ENCODE data around the gene HSDL2. TPM values are rescaled to one million over a fixed set of nuclear protein-coding genes. Genes with fewer than 3 reads are reported as not detected.
A peak's percentile ranks its signal among the peaks of the same experiment; 100 is the strongest.

HSDL2 gene
- total RNA-seq, 1 experiment from 2014 or later: 32.2 TPM

DNA sequence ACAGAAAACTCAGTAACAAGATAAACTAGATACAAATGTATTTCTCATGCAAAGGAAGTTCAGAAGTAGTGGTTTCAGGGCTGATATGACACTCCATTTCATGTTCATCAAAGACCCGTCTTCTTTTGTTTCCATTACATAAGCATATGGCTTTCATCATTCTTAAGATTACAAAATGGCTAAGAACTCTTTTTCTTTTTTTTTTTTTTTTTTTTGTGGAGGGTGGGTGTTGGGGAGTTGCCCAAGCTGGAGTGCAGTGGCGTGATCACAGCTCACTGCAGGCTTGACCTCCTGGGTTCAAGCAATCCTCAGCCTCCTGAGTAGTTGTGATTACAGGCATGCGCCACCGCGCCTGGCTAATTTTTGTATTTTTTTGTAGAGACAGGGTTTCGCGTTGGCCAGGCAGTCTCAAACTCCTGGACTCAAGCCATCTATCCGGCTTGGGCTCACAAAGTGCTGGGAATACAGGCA lies 24.4 kb upstream of the HSDL2 start:
- CTCF ChIA-PET: no interaction called here
- ATAC-seq (no peak), DNase-seq (ENCODE audit: low read depth, low spot score) (no peak)
- in situ Hi-C loops (cut with HindIII; ENCODE audit: low pct_unique_long_range_greater_than_20kb, low sequenced_read_pairs): no loop called here
- no peaks in the 10 kb centered on the region for H3K36me3 ChIP-seq (ENCODE audit: control insufficient read depth, insufficient read depth, low read length)
- no peak for TF ChIP-seq SIN3A (IDR thresholded peaks at IDR 0.05; ENCODE audit: borderline replicate concordance, insufficient read depth, low read depth, low read length)
- TF ChIP-seq, protein P1, sequence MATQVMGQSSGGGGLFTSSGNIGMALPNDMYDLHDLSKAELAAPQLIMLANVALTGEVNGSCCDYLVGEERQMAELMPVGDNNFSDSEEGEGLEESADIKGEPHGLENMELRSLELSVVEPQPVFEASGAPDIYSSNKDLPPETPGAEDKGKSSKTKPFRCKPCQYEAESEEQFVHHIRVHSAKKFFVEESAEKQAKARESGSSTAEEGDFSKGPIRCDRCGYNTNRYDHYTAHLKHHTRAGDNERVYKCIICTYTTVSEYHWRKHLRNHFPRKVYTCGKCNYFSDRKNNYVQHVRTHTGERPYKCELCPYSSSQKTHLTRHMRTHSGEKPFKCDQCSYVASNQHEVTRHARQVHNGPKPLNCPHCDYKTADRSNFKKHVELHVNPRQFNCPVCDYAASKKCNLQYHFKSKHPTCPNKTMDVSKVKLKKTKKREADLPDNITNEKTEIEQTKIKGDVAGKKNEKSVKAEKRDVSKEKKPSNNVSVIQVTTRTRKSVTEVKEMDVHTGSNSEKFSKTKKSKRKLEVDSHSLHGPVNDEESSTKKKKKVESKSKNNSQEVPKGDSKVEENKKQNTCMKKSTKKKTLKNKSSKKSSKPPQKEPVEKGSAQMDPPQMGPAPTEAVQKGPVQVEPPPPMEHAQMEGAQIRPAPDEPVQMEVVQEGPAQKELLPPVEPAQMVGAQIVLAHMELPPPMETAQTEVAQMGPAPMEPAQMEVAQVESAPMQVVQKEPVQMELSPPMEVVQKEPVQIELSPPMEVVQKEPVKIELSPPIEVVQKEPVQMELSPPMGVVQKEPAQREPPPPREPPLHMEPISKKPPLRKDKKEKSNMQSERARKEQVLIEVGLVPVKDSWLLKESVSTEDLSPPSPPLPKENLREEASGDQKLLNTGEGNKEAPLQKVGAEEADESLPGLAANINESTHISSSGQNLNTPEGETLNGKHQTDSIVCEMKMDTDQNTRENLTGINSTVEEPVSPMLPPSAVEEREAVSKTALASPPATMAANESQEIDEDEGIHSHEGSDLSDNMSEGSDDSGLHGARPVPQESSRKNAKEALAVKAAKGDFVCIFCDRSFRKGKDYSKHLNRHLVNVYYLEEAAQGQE (IDR thresholded peaks at IDR 0.05; ENCODE audit: insufficient read depth in 1 of 2, low read depth in 2 of 2, low read length in 1 of 2): no peak
- no peak for TF ChIP-seq TCF7L2 (IDR thresholded peaks at IDR 0.05; ENCODE audit: low read depth, low read length)
- no peak for TF ChIP-seq POLR2AphosphoS5 (IDR thresholded peaks at IDR 0.05; ENCODE audit: low read depth, low read length)
- intact Hi-C loops (cut with micrococcal nuclease; ENCODE audit: unreplicated experiment): loop anchor here (2.0 kb wide), 1 partner anchor 265 kb away; no protein-coding TSS in a partner anchor
- POLR2A ChIA-PET: no interaction called here
- H3K27ac ChIP-seq (ENCODE audit: low read length): no peak overlapping the region
- H3K27me3 ChIP-seq (ENCODE audit: control insufficient read depth, insufficient read depth, low read length): no peaks in the 10 kb centered on the region
- no peaks in the 10 kb centered on the region for H3K4me1 ChIP-seq (ENCODE audit: control insufficient read depth, insufficient read depth, low read length)
- H3K4me3 ChIP-seq (ENCODE audit: low read depth in 2 of 2, low read length in 2 of 2): no peak overlapping the region
- H3K9me3 ChIP-seq (ENCODE audit: control insufficient read depth, insufficient read depth, low read depth, low read length): no peaks in the 10 kb centered on the region
- no TSS peak for BruUV-seq (replicated peaks)

DNA sequence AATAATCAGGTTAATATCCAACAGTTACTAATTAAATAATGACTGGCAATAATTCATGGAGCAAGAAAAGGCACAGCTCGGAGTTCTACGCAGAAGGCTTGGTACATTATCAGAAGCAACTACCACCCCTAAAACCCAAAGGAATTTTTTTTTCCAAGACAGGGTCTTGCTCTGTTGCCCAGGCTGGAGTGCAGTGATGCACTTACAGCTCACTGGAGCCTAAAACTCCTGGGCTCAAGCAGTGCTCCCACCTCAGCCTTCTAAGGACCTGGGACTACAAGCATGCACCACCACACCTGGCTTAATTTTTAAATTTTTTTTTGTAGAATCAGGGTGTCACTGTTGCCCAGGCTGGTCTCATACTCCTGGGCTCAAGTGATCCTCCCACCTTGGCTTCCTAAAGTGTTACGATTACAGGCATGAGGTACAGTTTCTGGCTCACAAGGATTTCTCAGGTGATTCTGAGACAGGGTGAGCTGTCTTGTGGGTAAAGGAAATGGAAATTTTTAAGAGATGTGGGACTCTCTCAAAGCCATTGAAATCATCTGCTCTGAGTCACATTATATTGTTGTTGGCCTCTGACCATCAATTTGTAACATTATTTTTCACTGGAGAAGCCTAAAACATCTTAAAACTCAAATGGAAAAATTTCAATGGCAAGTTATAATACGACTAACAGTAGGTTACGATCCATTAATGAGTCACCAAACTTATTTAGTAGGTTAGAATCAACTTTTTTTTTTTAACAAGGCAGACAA lies 19.7 kb upstream of the HSDL2 start:
- TF ChIP-seq, protein P2, sequence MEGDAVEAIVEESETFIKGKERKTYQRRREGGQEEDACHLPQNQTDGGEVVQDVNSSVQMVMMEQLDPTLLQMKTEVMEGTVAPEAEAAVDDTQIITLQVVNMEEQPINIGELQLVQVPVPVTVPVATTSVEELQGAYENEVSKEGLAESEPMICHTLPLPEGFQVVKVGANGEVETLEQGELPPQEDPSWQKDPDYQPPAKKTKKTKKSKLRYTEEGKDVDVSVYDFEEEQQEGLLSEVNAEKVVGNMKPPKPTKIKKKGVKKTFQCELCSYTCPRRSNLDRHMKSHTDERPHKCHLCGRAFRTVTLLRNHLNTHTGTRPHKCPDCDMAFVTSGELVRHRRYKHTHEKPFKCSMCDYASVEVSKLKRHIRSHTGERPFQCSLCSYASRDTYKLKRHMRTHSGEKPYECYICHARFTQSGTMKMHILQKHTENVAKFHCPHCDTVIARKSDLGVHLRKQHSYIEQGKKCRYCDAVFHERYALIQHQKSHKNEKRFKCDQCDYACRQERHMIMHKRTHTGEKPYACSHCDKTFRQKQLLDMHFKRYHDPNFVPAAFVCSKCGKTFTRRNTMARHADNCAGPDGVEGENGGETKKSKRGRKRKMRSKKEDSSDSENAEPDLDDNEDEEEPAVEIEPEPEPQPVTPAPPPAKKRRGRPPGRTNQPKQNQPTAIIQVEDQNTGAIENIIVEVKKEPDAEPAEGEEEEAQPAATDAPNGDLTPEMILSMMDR (IDR thresholded peaks at IDR 0.05): no peak
- no peak for TF ChIP-seq SIN3A (IDR thresholded peaks at IDR 0.05; ENCODE audit: borderline replicate concordance, insufficient read depth, low read depth, low read length)
- TF ChIP-seq TCF7L2 (IDR thresholded peaks at IDR 0.05; ENCODE audit: low read depth, low read length): no peak
- TF ChIP-seq POLR2AphosphoS5 (IDR thresholded peaks at IDR 0.05; ENCODE audit: low read depth, low read length): no peak
- TF ChIP-seq, protein P1 (IDR thresholded peaks at IDR 0.05; ENCODE audit: insufficient read depth in 1 of 2, low read depth in 2 of 2, low read length in 1 of 2): no peak
- Histone ChIP-seq H3K9me3 (ENCODE audit: control insufficient read depth, insufficient read depth, low read depth, low read length) (no peaks in the 10 kb centered on the region), H3K27me3 (ENCODE audit: control insufficient read depth, insufficient read depth, low read length) (no peaks in the 10 kb centered on the region), H3K36me3 (ENCODE audit: control insufficient read depth, insufficient read depth, low read length) (no peaks in the 10 kb centered on the region), H3K27ac (ENCODE audit: low read length) (no peak overlapping the region; the same call in 1 of the 2 replicates), H3K4me1 (ENCODE audit: control insufficient read depth, insufficient read depth, low read length) (no peaks in the 10 kb centered on the region), H3K4me3 (ENCODE audit: low read depth in 2 of 2, low read length in 2 of 2) (no peak overlapping the region)
- POLR2A ChIA-PET: no interaction called here
- in situ Hi-C loops (cut with HindIII; ENCODE audit: low pct_unique_long_range_greater_than_20kb, low sequenced_read_pairs): no loop called here
- DNase-seq (ENCODE audit: low read depth, low spot score) (no peak), ATAC-seq (peak; percentile 58)
- intact Hi-C loops (cut with micrococcal nuclease; ENCODE audit: unreplicated experiment): no loop called here
- CTCF ChIA-PET: interaction anchor here (0.7 kb wide), 2 partner anchors 162 to 324 kb away, joined by 3 to 9 read pairs; no protein-coding TSS in a partner anchor
- no TSS peak for BruUV-seq (replicated peaks)
